A549 (cell line): ENCODE measurements around the gene RANBP17.

Experiments
- BHLHE40 ChIP-seq: IDR thresholded peaks from 2 replicates; pipeline ENCODE4 v1.6.1; 2012; ENCODE audit warnings: low read depth, low read length, inconsistent platforms
- CEBPB ChIP-seq, 2 experiments: fragments of >200 bp in 1 of 2; sonication (Bioruptor Twin) in 1 of 2; formaldehyde crosslinking in 1 of 2; IDR thresholded peaks; 2 replicates each; pipeline ENCODE4 v1.6.1; 2012 to 2016
- EP300 ChIP-seq, 2 experiments: fragments of >200 bp; sonication (Bioruptor Twin); formaldehyde crosslinking; IDR thresholded peaks; 2 replicates in 1 of 2; 3 replicates in 1 of 2; pipeline ENCODE4 v1.6.1; 2016 to 2017
- JUN ChIP-seq, 2 experiments: fragments of >200 bp; sonication (Bioruptor Twin); formaldehyde crosslinking; IDR thresholded peaks; 2 replicates in 1 of 2; 3 replicates in 1 of 2; pipeline ENCODE4 v1.6.1; 2016 to 2017
- NR3C1 ChIP-seq: fragments of >200 bp; sonication (Bioruptor Twin); formaldehyde crosslinking; IDR thresholded peaks from 3 replicates; pipeline ENCODE4 v1.6.1; 2017
- POLR2A ChIP-seq: IDR thresholded peaks from 2 replicates; pipeline ENCODE4 v1.6.1; 2012; ENCODE audit warnings: mild to moderate bottlenecking, low read length
- RFX5 ChIP-seq: fragments of 450-650 bp; IDR thresholded peaks from 2 replicates; pipeline ENCODE4 v1.7.1; 2014; ENCODE audit warnings: antibody characterized with exemption, mild to moderate bottlenecking, moderate library complexity
- RNF2 ChIP-seq: fragments of 200-600 bp; sonication (generic); IDR thresholded peaks from 2 replicates; pipeline ENCODE4 v1.6.1; 2016; ENCODE audit warnings: low read depth, mild to moderate bottlenecking, antibody characterized with exemption, moderate library complexity, borderline replicate concordance
- SMC3 ChIP-seq: fragments of >200 bp; sonication (Bioruptor Twin); formaldehyde crosslinking; IDR thresholded peaks from 3 replicates; pipeline ENCODE4 v1.6.1; 2018; ENCODE audit warnings: inconsistent platforms
- SREBF2 ChIP-seq: fragments of 450-650 bp; IDR thresholded peaks from 2 replicates; pipeline ENCODE4 v1.6.1; 2014; ENCODE audit warnings: mild to moderate bottlenecking, moderate library complexity
- TF ChIP-seq, protein P1 (sequence below): fragments of >200 bp; sonication (Bioruptor Twin); formaldehyde crosslinking; IDR thresholded peaks from 3 replicates; pipeline ENCODE4 v1.5.1; 2016
- TF ChIP-seq, protein P2 (sequence below): IDR thresholded peaks from 2 replicates; pipeline ENCODE4 v1.6.1; 2012
- TF ChIP-seq, protein P3 (sequence below): fragments of 450-650 bp; IDR thresholded peaks from 2 replicates; pipeline ENCODE4 v1.6.1; 2014; ENCODE audit warnings: antibody characterized with exemption

GRCh38 chr5:171295299-171295698, 433.5 kb downstream of the RANBP17 start:
- TF ChIP-seq, protein P1, sequence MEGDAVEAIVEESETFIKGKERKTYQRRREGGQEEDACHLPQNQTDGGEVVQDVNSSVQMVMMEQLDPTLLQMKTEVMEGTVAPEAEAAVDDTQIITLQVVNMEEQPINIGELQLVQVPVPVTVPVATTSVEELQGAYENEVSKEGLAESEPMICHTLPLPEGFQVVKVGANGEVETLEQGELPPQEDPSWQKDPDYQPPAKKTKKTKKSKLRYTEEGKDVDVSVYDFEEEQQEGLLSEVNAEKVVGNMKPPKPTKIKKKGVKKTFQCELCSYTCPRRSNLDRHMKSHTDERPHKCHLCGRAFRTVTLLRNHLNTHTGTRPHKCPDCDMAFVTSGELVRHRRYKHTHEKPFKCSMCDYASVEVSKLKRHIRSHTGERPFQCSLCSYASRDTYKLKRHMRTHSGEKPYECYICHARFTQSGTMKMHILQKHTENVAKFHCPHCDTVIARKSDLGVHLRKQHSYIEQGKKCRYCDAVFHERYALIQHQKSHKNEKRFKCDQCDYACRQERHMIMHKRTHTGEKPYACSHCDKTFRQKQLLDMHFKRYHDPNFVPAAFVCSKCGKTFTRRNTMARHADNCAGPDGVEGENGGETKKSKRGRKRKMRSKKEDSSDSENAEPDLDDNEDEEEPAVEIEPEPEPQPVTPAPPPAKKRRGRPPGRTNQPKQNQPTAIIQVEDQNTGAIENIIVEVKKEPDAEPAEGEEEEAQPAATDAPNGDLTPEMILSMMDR, result no peak
- TF ChIP-seq RFX5 (no peak), SREBF2 (no peak), POLR2A (no peak), EP300 (IDR thresholded peaks at IDR 0.05) (no peak), RNF2 (no peak), JUN (IDR thresholded peaks at IDR 0.05) (no peak), BHLHE40 (no peak), SMC3 (no peak), NR3C1 (no peak), CEBPB (IDR thresholded peaks at IDR 0.05) (no peak)
- TF ChIP-seq, protein P2, sequence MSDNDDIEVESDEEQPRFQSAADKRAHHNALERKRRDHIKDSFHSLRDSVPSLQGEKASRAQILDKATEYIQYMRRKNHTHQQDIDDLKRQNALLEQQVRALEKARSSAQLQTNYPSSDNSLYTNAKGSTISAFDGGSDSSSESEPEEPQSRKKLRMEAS, result no peak
- TF ChIP-seq, protein P3, sequence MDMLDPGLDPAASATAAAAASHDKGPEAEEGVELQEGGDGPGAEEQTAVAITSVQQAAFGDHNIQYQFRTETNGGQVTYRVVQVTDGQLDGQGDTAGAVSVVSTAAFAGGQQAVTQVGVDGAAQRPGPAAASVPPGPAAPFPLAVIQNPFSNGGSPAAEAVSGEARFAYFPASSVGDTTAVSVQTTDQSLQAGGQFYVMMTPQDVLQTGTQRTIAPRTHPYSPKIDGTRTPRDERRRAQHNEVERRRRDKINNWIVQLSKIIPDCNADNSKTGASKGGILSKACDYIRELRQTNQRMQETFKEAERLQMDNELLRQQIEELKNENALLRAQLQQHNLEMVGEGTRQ, result no peak
